H1 (cell line): ENCODE measurements around the gene OTUD3. TPM values are rescaled to one million over a fixed set of nuclear protein-coding genes. Genes with fewer than 3 reads are reported as not detected.

ENCODE experiments used
- CTCF ChIA-PET: fragments of 300-600 bp; sonication (Branson Sonifier 250); formaldehyde crosslinking; loops from one replicate; lab custom pipeline; 2021; ENCODE audit not compliant: partially characterized antibody; lab: Charles Lee
- POLR2A ChIA-PET: fragments of 300-600 bp; sonication (Branson Sonifier 250); formaldehyde crosslinking; loops from one replicate; lab custom pipeline; 2021; ENCODE audit warnings: inconsistent platforms; ENCODE audit not compliant: partially characterized antibody; lab: Charles Lee
- DNase-seq, 2 experiments: peaks; one replicate each; pipeline versions ENCODE4 v3.0.0 to v3.0.0-alpha.2; 2010 to 2022; ENCODE audit warnings: low spot score in 2 of 2, low read depth in 1 of 2, mixed read lengths in 1 of 2
- FAIRE-seq: peaks from 2 replicates; lab custom pipeline; 2011; peaks lifted over from hg19 to GRCh38; lab: Jason Lieb, UNC
- H2AFZ ChIP-seq: 2 replicates; pipeline ENCODE4 v1.8.1; 2012; ENCODE audit warnings: low read length, inconsistent platforms
- H2AK5ac ChIP-seq: 2 replicates; pipeline ENCODE4 v1.6.1; 2013; ENCODE audit warnings: low read depth, low read length
- H2BK120ac ChIP-seq: replicated peaks from 2 replicates; pipeline ENCODE3; 2013; ENCODE audit warnings: low read depth, low read length, inconsistent platforms
- H2BK12ac ChIP-seq: 2 replicates; pipeline ENCODE4 v1.6.1; 2013; ENCODE audit warnings: low read depth, low read length
- H2BK15ac ChIP-seq: 2 replicates; pipeline ENCODE4 v1.6.1; 2013; ENCODE audit warnings: low read length
- H2BK20ac ChIP-seq: 2 replicates; pipeline ENCODE4 v1.6.1; 2013; ENCODE audit warnings: low read length
- H2BK5ac ChIP-seq: 2 replicates; pipeline ENCODE4 v1.6.1; 2013; ENCODE audit warnings: low read depth, low read length
- H3K14ac ChIP-seq: 2 replicates; pipeline ENCODE4 v1.6.1; 2013; ENCODE audit warnings: inconsistent platforms; ENCODE audit not compliant: insufficient read length
- H3K18ac ChIP-seq: 2 replicates; pipeline ENCODE4 v1.6.1; 2013; ENCODE audit warnings: low read length; ENCODE audit errors: extremely low read depth
- H3K23ac ChIP-seq: 2 replicates; pipeline ENCODE4 v1.6.1; 2013; ENCODE audit warnings: inconsistent platforms; ENCODE audit not compliant: insufficient read length
- H3K23me2 ChIP-seq: 2 replicates; pipeline ENCODE4 v1.6.1; 2013; ENCODE audit warnings: low read depth, low read length
- H3K27ac ChIP-seq: 2 replicates; pipeline ENCODE4 v1.6.1; 2011; ENCODE audit warnings: low read depth, low read length, inconsistent platforms
- H3K27me3 ChIP-seq, 4 experiments: replicated peaks in 1 of 4; 1 replicate in 1 of 4; 2 replicates in 3 of 4; pipeline versions ENCODE4 v1.6.1 to v1.8.1; 2011 to 2013; ENCODE audit warnings: low read length in 3 of 4, mild to moderate bottlenecking in 3 of 4, inconsistent platforms in 2 of 4, mixed read lengths in 2 of 4, moderate library complexity in 1 of 4; ENCODE audit not compliant: control insufficient read depth in 3 of 4, insufficient read depth in 3 of 4; ENCODE audit errors: extremely low read depth in 1 of 4
- H3K36me3 ChIP-seq, 4 experiments: 2 replicates each; pipeline versions ENCODE4 v1.6.1 to v1.8.1; 2011 to 2013; ENCODE audit warnings: mild to moderate bottlenecking in 4 of 4, low read length in 3 of 4, moderate library complexity in 2 of 4, control low read depth in 1 of 4, inconsistent platforms in 1 of 4; ENCODE audit not compliant: insufficient read depth in 4 of 4, control insufficient read depth in 2 of 4
- H3K4ac ChIP-seq: replicated peaks from 2 replicates; pipeline ENCODE3; 2013; ENCODE audit warnings: low read length, low read depth, mixed read lengths, inconsistent platforms; ENCODE audit not compliant: insufficient read length
- H3K4me1 ChIP-seq, 4 experiments: replicated peaks in 1 of 4; 1 replicate in 1 of 4; 2 replicates in 3 of 4; pipeline versions ENCODE4 v1.6.1 to v1.8.1; 2011 to 2013; ENCODE audit warnings: low read length in 3 of 4, inconsistent platforms in 2 of 4, mixed read lengths in 1 of 4; ENCODE audit not compliant: insufficient read depth in 4 of 4, control insufficient read depth in 3 of 4
- H3K4me2 ChIP-seq, 2 experiments: 2 replicates each; pipeline versions ENCODE4 v1.6.1 to v1.8.1; 2011 to 2013; ENCODE audit warnings: low read depth in 2 of 2, low read length in 2 of 2, control low read depth in 1 of 2, inconsistent platforms in 1 of 2, mild to moderate bottlenecking in 1 of 2; ENCODE audit not compliant: insufficient read depth in 1 of 2
- H3K4me3 ChIP-seq, 4 experiments: fragments of 200-600, 300-600 bp in 1 of 4; sonication (generic), shearing (Covaris generic), sonication (Bioruptor Twin) in 1 of 4; 2 replicates each; pipeline versions ENCODE4 v1.5.1 to v1.8.1; 2011 to 2016; ENCODE audit warnings: low read length in 4 of 4, low read depth in 3 of 4, control low read depth in 2 of 4, inconsistent platforms in 2 of 4, mild to moderate bottlenecking in 2 of 4, mixed read lengths in 1 of 4, moderate library complexity in 1 of 4; ENCODE audit not compliant: insufficient read depth in 2 of 4; ENCODE audit errors: extremely low read depth in 1 of 4
- H3K56ac ChIP-seq: replicated peaks from 2 replicates; pipeline ENCODE3; 2013; ENCODE audit warnings: low read depth, mild to moderate bottlenecking, mixed read lengths, low read length, inconsistent platforms; ENCODE audit not compliant: insufficient read length
- H3K79me1 ChIP-seq: 2 replicates; pipeline ENCODE4 v1.6.1; 2013; ENCODE audit warnings: low read depth, low read length, control low read depth
- H3K79me2 ChIP-seq, 2 experiments: 2 replicates each; pipeline versions ENCODE4 v1.6.1 to v1.8.1; 2012 to 2013; ENCODE audit warnings: low read length in 2 of 2, mild to moderate bottlenecking in 2 of 2, inconsistent platforms in 1 of 2; ENCODE audit not compliant: insufficient read depth in 2 of 2, control insufficient read depth in 1 of 2
- H3K9ac ChIP-seq, 4 experiments: replicated peaks in 1 of 4; 1 replicate in 1 of 4; 2 replicates in 3 of 4; pipeline versions ENCODE4 v1.6.1 to v1.8.1; 2011 to 2013; ENCODE audit warnings: low read depth in 3 of 4, low read length in 3 of 4, control low read depth in 2 of 4, mild to moderate bottlenecking in 2 of 4, moderate library complexity in 2 of 4, inconsistent platforms in 1 of 4; ENCODE audit errors: extremely low read depth in 1 of 4
- H3K9me3 ChIP-seq, 2 experiments: 2 replicates each; pipeline versions ENCODE4 v1.6.1 to v1.8.1; 2012 to 2013; ENCODE audit warnings: mild to moderate bottlenecking in 2 of 2, moderate library complexity in 2 of 2, control low read depth in 1 of 2, inconsistent platforms in 1 of 2, low read depth in 1 of 2, low read length in 1 of 2, mixed read lengths in 1 of 2; ENCODE audit not compliant: insufficient read depth in 2 of 2
- H4K20me1 ChIP-seq, 2 experiments: replicated peaks in 1 of 2; 2 replicates each; pipeline versions ENCODE3 to v1.8.1; 2011 to 2013; ENCODE audit warnings: inconsistent platforms in 2 of 2, low read length in 2 of 2, mild to moderate bottlenecking in 1 of 2; ENCODE audit not compliant: insufficient read depth in 2 of 2, control insufficient read depth in 1 of 2
- H4K5ac ChIP-seq: 2 replicates; pipeline ENCODE4 v1.6.1; 2013; ENCODE audit warnings: low read length, low read depth, mixed read lengths, inconsistent platforms; ENCODE audit not compliant: insufficient read length
- H4K8ac ChIP-seq: 2 replicates; pipeline ENCODE4 v1.8.0; 2013; ENCODE audit warnings: mild to moderate bottlenecking, moderate library complexity, low read length, inconsistent platforms; ENCODE audit not compliant: insufficient read depth; ENCODE audit errors: extremely low read depth
- H4K91ac ChIP-seq: replicated peaks from 2 replicates; pipeline ENCODE3; 2013; ENCODE audit warnings: low read length, mixed read lengths, inconsistent platforms; ENCODE audit not compliant: insufficient read length
- CEBPB ChIP-seq: IDR thresholded peaks from 2 replicates; pipeline ENCODE4 v1.6.1; 2012; ENCODE audit warnings: low read depth, low read length
- CHD1 ChIP-seq: IDR thresholded peaks from 2 replicates; pipeline ENCODE4 v1.6.1; 2012; ENCODE audit warnings: low read depth, low read length, improper control_type of control experiment
- CREB1 ChIP-seq: IDR thresholded peaks from 2 replicates; pipeline ENCODE4 v1.6.1; 2012; ENCODE audit warnings: inconsistent platforms
- EP300 ChIP-seq, 2 experiments: IDR thresholded peaks; 1 replicate in 1 of 2; 2 replicates in 1 of 2; pipeline ENCODE4 v1.6.1; 2011 to 2012; ENCODE audit warnings: low read depth in 2 of 2, low read length in 2 of 2, mild to moderate bottlenecking in 2 of 2, borderline replicate concordance in 1 of 2, inconsistent platforms in 1 of 2, moderate library complexity in 1 of 2
- HDAC6 ChIP-seq: IDR thresholded peaks from one replicate; pipeline ENCODE4 v1.7.1; 2012; ENCODE audit warnings: low read depth, mild to moderate bottlenecking, inconsistent platforms, low read length, moderate library complexity
- KDM5A ChIP-seq: fragments of 200-600 bp; IDR thresholded peaks from 2 replicates; pipeline ENCODE4 v1.7.1; 2012; ENCODE audit warnings: mild to moderate bottlenecking, low read length, inconsistent platforms, mixed read lengths
- PHF8 ChIP-seq: fragments of 200-600 bp; sonication (generic); conservative IDR thresholded peaks from 2 replicates; pipeline ENCODE4 v1.7.1; 2012; ENCODE audit warnings: low read depth, mild to moderate bottlenecking, inconsistent platforms, low read length, moderate library complexity
- TAF7 ChIP-seq: optimal IDR thresholded peaks from 2 replicates; pipeline ENCODE3; 2011; ENCODE audit warnings: low read depth, mild to moderate bottlenecking, inconsistent platforms, low read length, moderate library complexity, borderline replicate concordance
- TBP ChIP-seq: IDR thresholded peaks from 2 replicates; pipeline ENCODE4 v1.6.1; 2011; ENCODE audit warnings: low read depth, low read length, improper control_type of control experiment
- TEAD4 ChIP-seq: IDR thresholded peaks from 2 replicates; pipeline ENCODE4 v1.6.1; 2012; ENCODE audit warnings: low read depth, low read length, inconsistent platforms, mixed read lengths
- YY1 ChIP-seq: IDR thresholded peaks from 2 replicates; pipeline ENCODE4 v1.6.1; 2011; ENCODE audit warnings: low read depth, mild to moderate bottlenecking, low read length
- WGBS, 2 experiments: shearing (Covaris generic) in 1 of 2; methylation state at CpG; one replicate each; pipeline versions ENCODE4 v1.1.6 to v1.1.7; 2013 to 2015; ENCODE audit warnings: low lambda C conversion rate in 2 of 2, mixed read lengths in 2 of 2, inconsistent platforms in 1 of 2, low coverage in 1 of 2, missing lambda C conversion rate in 1 of 2; ENCODE audit not compliant: insufficient replicate concordance in 2 of 2, insufficient coverage in 1 of 2, insufficient read length in 1 of 2; ENCODE audit errors: extremely low coverage in 1 of 2, missing lambda C conversion rate in 1 of 2; 5-methylcytosine and 5-hydroxymethylcytosine counted together
- polyA plus RNA-seq, 7 experiments: library from polyadenylated mRNA; depleted of rRNA in 3 of 7; stranded (reverse) in 5 of 7; unstranded in 2 of 7; fragments of >200 nt in 5 of 7; fragments of 200-250 nt in 2 of 7; gene quantifications; 1 replicate in 5 of 7; 2 replicates in 1 of 7; 4 replicates in 1 of 7; pipeline versions ENCODE4 v1.2.1 to v1.2.3, GENCODE V29; 2011 to 2013; ENCODE audit warnings: missing spikeins in 2 of 7, mixed read lengths in 2 of 7
- total RNA-seq: library from RNA; stranded (reverse); fragmentation: NEBNext Ultra II Directional; extraction: Animal tissue kit (Norgen Biotek cat#: 25700); gene quantifications from 2 replicates; pipeline ENCODE4 v1.2.1, GENCODE V29; 2021
- TF ChIP-seq, protein P1 (sequence below): IDR thresholded peaks from 2 replicates; pipeline ENCODE4 v1.6.1; 2012; ENCODE audit warnings: inconsistent platforms
- TF ChIP-seq, protein P2 (sequence below): IDR thresholded peaks from 2 replicates; pipeline ENCODE4 v1.6.1; 2012; ENCODE audit warnings: inconsistent platforms

The OTUD3 gene
- total and polyA plus RNA-seq, 2 of the 8 experiments (the other 6 are each of a cell fraction or from before 2014, with no cell fraction given): 6.3 to 11.9 TPM

DNA sequence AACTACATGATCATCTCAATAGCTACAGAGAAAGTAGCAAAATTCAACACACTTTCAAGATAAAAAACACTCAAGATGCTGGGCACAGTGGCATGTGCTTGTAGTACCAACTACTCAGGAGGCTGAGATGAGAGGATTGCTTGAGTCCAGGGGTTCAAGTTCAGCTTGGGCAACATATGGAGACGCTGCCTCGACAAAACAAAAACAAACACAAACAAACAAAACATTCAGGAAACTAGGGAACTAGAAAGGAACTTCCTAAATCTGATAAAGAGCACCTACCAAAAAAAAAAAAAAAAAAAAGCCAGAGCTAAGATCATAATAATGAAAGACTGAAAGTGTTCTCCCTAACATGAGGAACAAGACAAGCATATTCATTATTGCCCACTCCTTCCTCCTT lies 44.3 kb upstream of the OTUD3 start:
- no peak overlapping the region for H2BK120ac ChIP-seq
- no peaks in the 10 kb centered on the region for H3K79me2 ChIP-seq
- H3K4me1 ChIP-seq: no peaks in the 10 kb centered on the region
- H4K5ac ChIP-seq: no peak overlapping the region
- no peak overlapping the region for H2BK5ac ChIP-seq
- no peak overlapping the region for H2BK12ac ChIP-seq
- no peak overlapping the region for H2BK20ac ChIP-seq
- no peak overlapping the region for H4K8ac ChIP-seq
- H3K27me3 ChIP-seq: no peaks in the 10 kb centered on the region
- no peak overlapping the region for H3K4me3 ChIP-seq
- no peak overlapping the region for H3K14ac ChIP-seq
- no peak overlapping the region for H2AK5ac ChIP-seq
- no peak overlapping the region for H2BK15ac ChIP-seq
- no peak overlapping the region for H2AFZ ChIP-seq
- no peaks in the 10 kb centered on the region for H3K79me1 ChIP-seq
- no peaks in the 10 kb centered on the region for H3K9me3 ChIP-seq
- no peaks in the 10 kb centered on the region for H4K20me1 ChIP-seq
- TF ChIP-seq, protein P1, sequence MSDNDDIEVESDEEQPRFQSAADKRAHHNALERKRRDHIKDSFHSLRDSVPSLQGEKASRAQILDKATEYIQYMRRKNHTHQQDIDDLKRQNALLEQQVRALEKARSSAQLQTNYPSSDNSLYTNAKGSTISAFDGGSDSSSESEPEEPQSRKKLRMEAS: no peak
- TF ChIP-seq CEBPB: no peak
- TF ChIP-seq TAF7: no peak
- no peak for TF ChIP-seq KDM5A
- no peak for TF ChIP-seq YY1
- TF ChIP-seq TBP: no peak
- TF ChIP-seq PHF8: no peak
- TF ChIP-seq HDAC6: no peak
- no peak for TF ChIP-seq CHD1
- no peak for TF ChIP-seq TEAD4
- TF ChIP-seq, protein P2, sequence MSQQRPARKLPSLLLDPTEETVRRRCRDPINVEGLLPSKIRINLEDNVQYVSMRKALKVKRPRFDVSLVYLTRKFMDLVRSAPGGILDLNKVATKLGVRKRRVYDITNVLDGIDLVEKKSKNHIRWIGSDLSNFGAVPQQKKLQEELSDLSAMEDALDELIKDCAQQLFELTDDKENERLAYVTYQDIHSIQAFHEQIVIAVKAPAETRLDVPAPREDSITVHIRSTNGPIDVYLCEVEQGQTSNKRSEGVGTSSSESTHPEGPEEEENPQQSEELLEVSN: no peak
- TF ChIP-seq CREB1: no peak
- no peak for TF ChIP-seq EP300 (IDR thresholded peaks at IDR 0.05; ENCODE audit: borderline replicate concordance in 1 of 2, low read depth in 2 of 2, low read length in 2 of 2)
- TF ChIP-seq, all 59 proteins: peak for 0
- Histone ChIP-seq H3K4me2 (no peak overlapping the region), H3K9ac (no peak overlapping the region), H3K36me3 (no peaks in the 10 kb centered on the region), H3K23ac (no peak overlapping the region), H3K23me2 (no peaks in the 10 kb centered on the region), H4K91ac (no peak overlapping the region), H3K18ac (no peak overlapping the region), H3K4ac (no peak overlapping the region), H3K27ac (no peak overlapping the region), H3K56ac (no peak overlapping the region)
- CTCF ChIA-PET: no interaction called here
- 88% methylated on average over 2 of the region's 2 CpGs; no CpG with 5 or more reads in 1 of the 2 experiments for WGBS, 2 experiments
- POLR2A ChIA-PET: interaction anchor here (0.6 kb wide), 1 partner anchor 824 kb away, joined by 3 read pairs; no protein-coding TSS in a partner anchor
- FAIRE-seq (no peak), DNase-seq (no peak)
